IPS-18a (cell line): ENCODE results near the gene SPRYD3.
"Not testable (repeated sequence)": the region's sequence is repeated elsewhere in the genome, so short reads cannot be mapped to it uniquely, and the experiment has no call there.

ENCODE experiments used
- H3K27ac ChIP-seq: one replicate; pipeline ENCODE4 v1.5.1; 2013; ENCODE audit warnings: low read length
- H3K27me3 ChIP-seq: one replicate; pipeline ENCODE4 v1.6.1; 2013; ENCODE audit warnings: mild to moderate bottlenecking, low read length; ENCODE audit not compliant: control insufficient read depth, insufficient read depth
- H3K36me3 ChIP-seq: one replicate; pipeline ENCODE4 v1.6.1; 2013; ENCODE audit warnings: low read depth, low read length; ENCODE audit not compliant: control insufficient read depth
- H3K4me1 ChIP-seq: one replicate; pipeline ENCODE4 v1.6.1; 2013; ENCODE audit warnings: low read depth, low read length; ENCODE audit not compliant: control insufficient read depth
- H3K4me3 ChIP-seq: one replicate; pipeline ENCODE4 v1.5.1; 2013; ENCODE audit warnings: low read length
- H3K9ac ChIP-seq: one replicate; pipeline ENCODE4 v1.6.1; 2013; ENCODE audit warnings: mild to moderate bottlenecking, low read length, moderate library complexity
- H3K9me3 ChIP-seq: one replicate; pipeline ENCODE4 v1.6.1; 2013; ENCODE audit warnings: low read depth, low read length; ENCODE audit not compliant: control insufficient read depth

Gene SPRYD3

DNA sequence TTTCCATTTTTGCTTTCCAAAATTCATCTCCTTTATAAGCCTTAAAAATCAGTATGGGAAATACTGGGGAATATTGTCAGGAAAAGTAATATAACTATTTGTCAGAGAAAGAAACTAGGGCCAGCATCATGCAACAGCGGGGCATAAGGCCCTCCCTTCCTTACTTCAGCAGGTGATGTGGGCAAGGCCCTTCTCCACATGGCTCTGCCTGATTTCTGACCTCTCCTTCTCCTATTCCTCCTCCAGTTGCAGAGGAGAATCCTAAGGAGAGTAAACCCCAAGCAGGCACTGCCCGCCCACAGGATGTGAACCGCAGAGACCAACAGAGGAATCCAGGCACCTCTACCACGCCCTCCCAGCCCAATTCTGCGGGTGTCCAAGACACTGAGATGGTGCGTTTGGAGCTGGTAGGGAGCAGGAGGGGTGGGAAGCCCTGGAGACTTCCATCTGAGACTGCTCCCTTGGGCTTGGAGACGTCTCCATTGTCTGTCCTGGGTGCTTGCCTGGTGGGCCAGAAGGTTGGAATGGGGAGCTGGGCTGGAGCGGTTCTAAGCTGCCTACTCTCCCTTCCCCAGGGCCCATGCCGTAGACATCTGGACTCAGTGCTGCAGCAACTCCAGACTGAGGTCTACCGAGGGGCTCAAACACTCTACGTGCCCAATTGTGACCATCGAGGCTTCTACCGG lies 21.4 kb upstream of the SPRYD3 start:
- Histone ChIP-seq H3K4me1 (peaks cover 22% of the 10 kb centered on the region), H3K9me3 (no peaks in the 10 kb centered on the region), H3K27me3 (peaks cover 36% of the 10 kb centered on the region), H3K27ac (no peak overlapping the region), H3K9ac (no peak overlapping the region), H3K4me3 (no peak overlapping the region), H3K36me3 (no peaks in the 10 kb centered on the region)

DNA sequence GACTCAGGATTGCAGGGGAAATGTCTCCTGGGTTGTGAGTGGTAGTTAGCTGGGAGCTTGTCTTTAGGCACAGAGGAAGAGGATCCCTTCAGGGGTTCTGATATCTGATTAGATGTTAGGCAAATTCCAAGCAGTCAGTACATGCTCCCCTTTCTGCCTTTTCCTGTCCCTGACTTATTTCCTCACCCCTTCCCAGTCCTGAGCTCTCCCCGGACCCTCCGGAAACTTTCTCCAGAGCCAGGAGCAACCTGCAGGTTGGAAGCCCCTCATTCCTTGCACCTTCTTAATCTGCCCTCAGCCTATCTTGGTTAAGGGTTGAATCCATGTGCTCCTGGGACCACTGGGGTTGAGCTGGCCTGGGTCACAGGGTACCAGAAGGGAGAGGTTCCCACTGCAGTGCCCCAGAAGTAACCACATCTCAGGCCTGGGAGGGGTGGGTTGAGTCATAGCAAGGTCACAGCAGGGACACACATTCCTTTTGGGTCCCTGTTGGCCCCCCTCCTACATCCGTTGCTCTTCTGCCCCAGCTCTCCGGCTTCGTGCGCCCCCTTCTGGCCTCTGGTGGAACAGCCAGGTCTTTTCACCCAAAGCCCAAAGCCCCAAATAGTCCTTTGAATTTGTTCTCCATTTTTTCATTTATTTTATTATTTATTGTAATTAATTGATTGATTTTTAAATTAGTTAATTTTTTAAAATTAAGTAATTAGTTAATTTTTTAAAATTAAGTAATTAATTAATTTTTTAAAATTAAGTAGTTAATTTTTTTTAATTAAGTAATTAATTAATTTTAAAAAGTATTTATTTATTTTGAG lies 20.1 kb upstream of the SPRYD3 start:
- Histone ChIP-seq H3K9ac (no peak overlapping the region), H3K9me3 (no peaks in the 10 kb centered on the region), H3K4me3 (peak overlapping the region; percentile 85), H3K36me3 (no peaks in the 10 kb centered on the region), H3K27ac (no peak overlapping the region), H3K27me3 (peaks cover 36% of the 10 kb centered on the region), H3K4me1 (peaks cover 22% of the 10 kb centered on the region)

DNA sequence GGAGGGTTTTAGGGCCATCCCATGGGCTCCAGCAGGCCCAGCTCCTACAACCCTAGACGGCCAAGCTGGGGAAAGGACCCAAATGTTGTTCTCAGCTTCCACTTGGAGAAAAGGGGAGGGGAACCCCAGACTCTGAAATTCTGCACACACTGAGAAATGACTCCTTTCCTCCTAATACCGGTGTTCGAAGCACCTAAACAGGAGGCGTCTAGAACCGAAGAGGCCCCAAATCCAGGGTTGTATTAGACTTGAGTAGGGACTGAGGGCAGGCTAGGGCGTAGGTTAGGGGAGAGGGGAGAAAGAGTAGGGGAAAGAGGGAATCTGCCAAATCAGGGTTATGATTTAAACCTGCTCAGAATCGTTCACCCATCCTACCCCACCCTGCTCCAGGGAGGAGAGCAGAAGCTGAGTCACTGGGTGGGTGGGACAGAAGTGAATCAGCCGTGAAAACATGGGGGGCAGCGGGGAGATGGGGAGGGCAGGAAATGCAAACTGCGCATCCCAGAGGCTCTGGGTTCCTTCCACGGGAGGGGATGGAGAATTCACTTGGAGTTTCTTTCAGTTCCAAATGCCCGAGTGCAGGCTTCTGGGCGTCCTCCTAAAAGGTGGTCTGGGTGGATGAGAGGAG lies 19.3 kb upstream of the SPRYD3 start:
- H3K27me3 ChIP-seq = peaks cover 36% of the 10 kb centered on the region
- no peaks in the 10 kb centered on the region for H3K9me3 ChIP-seq
- no peak overlapping the region for H3K27ac ChIP-seq
- peak overlapping the region; percentile 85 for H3K4me3 ChIP-seq
- no peak overlapping the region for H3K9ac ChIP-seq
- H3K36me3 ChIP-seq = no peaks in the 10 kb centered on the region
- peaks cover 22% of the 10 kb centered on the region for H3K4me1 ChIP-seq

DNA sequence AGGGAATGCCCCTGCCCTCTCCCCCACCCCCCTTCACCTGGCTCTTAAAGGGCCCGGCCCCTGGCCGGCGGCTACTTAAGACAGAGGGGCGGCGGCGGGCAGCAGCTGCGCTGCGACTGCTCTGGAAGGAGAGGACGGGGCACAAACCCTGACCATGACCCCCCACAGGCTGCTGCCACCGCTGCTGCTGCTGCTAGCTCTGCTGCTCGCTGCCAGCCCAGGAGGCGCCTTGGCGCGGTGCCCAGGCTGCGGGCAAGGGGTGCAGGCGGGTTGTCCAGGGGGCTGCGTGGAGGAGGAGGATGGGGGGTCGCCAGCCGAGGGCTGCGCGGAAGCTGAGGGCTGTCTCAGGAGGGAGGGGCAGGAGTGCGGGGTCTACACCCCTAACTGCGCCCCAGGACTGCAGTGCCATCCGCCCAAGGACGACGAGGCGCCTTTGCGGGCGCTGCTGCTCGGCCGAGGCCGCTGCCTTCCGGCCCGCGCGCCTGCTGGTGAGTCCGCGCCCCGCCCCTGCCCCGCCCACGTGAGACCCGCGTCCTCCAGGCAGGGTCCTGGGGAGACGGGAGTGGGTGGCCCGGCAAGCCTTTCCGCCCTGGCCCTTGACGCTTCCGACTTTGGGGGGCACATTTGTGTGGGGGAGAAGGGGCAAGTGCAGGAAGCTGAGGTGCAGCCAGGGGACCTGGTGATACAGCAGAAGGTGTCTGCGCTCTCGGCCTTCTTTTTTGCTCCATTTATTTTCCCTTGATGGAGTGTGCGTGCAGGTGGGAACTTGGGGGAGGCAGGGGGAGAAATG lies 18.6 kb upstream of the SPRYD3 start, which contains the start of gene IGFBP6:
TSS of gene IGFBP6 (plus strand) at position 104 of the 790 bp plus-strand sequence. CDS start at position 155, 51 bp downstream.
- H3K27me3 ChIP-seq = peaks cover 36% of the 10 kb centered on the region
- no peak within 1 kb of the TSS for H3K27ac ChIP-seq
- peak within 1 kb of the TSS; percentile 85 for H3K4me3 ChIP-seq
- no peaks in the 10 kb centered on the region for H3K36me3 ChIP-seq
- H3K4me1 ChIP-seq = peaks cover 22% of the 10 kb centered on the region
- H3K9me3 ChIP-seq = no peaks in the 10 kb centered on the region
- H3K9ac ChIP-seq = peak within 1 kb of the TSS; percentile 20

- Histone ChIP-seq H3K4me1 (peaks cover 22% of the 10 kb centered on the region), H3K27ac (no peak overlapping the region), H3K9ac (peak overlapping the region; percentile 20)
Observed at GRCh38 chr12:53097207-53097563, 18.0 kb upstream of the SPRYD3 start.

GRCh38 chr12:53096759-53097158 lies 17.6 kb upstream of the SPRYD3 start:
- Histone ChIP-seq H3K9ac (peak overlapping the region; percentile 20), H3K36me3 (no peaks in the 10 kb centered on the region), H3K27me3 (peaks cover 36% of the 10 kb centered on the region), H3K4me3 (peak overlapping the region; percentile 85), H3K9me3 (no peaks in the 10 kb centered on the region), H3K27ac (no peak overlapping the region), H3K4me1 (peaks cover 22% of the 10 kb centered on the region)

More at GRCh38 chr12:53097207-53097563, 18.0 kb upstream of the SPRYD3 start:
- peaks cover 36% of the 10 kb centered on the region for H3K27me3 ChIP-seq
- peak overlapping the region; percentile 85 for H3K4me3 ChIP-seq
- no peaks in the 10 kb centered on the region for H3K9me3 ChIP-seq
- H3K36me3 ChIP-seq = no peaks in the 10 kb centered on the region

GRCh38 chr12:53096089-53096741 lies 17.0 kb upstream of the SPRYD3 start:
- Histone ChIP-seq H3K36me3 (no peaks in the 10 kb centered on the region), H3K9me3 (no peaks in the 10 kb centered on the region), H3K27ac (no peak overlapping the region), H3K4me3 (peak overlapping the region; percentile 85), H3K4me1 (peaks cover 22% of the 10 kb centered on the region), H3K27me3 (peaks cover 36% of the 10 kb centered on the region), H3K9ac (no peak overlapping the region)

GRCh38 chr12:53095596-53095895 lies 16.4 kb upstream of the SPRYD3 start:
- Histone ChIP-seq H3K4me1 (peaks cover 22% of the 10 kb centered on the region), H3K27me3 (peaks cover 36% of the 10 kb centered on the region)
- H3K36me3 ChIP-seq, H3K9me3 ChIP-seq, H3K27ac ChIP-seq, H3K9ac ChIP-seq, H3K4me3 ChIP-seq: not testable (repeated sequence)

DNA sequence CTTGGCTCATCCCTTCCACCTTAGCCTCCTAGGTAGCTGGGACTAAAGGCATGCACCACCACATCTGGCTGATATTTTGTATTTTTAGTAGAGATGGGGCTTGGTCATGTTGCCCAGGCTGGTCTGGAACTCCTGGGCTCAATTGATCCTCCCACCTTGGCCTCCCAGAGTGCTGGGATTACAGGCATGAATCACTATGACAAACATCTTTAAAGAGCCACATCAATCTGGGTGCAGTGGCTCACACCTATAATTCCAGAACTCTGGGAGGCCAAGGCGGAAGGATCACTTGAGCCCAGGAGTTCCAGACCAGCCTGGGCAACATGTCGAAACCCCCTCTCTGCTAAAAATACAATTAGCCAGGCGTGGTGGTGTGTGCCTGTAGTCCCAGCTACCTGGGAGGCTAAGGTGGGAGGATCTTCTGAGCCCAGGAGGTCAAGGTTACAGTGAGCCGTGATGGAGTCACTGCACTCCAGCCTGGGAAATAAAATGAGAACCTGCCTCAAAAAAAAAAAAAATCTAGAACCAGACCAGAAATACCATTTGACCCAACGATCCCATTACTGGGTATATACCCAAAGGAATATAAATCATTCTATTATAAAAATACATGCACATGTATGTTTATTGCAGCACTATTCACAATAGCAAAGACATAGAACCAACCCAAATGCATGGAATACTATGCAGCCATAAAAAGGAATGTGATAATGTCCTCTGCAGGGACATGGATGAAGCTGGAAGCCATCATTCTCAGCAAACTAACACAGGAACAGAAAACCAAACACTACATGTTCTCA lies 15.8 kb upstream of the SPRYD3 start:
- peaks cover 36% of the 10 kb centered on the region for H3K27me3 ChIP-seq
- H3K4me3 ChIP-seq, H3K27ac ChIP-seq, H3K36me3 ChIP-seq, H3K9ac ChIP-seq, H3K9me3 ChIP-seq: not testable (repeated sequence)
- peaks cover 22% of the 10 kb centered on the region for H3K4me1 ChIP-seq

DNA sequence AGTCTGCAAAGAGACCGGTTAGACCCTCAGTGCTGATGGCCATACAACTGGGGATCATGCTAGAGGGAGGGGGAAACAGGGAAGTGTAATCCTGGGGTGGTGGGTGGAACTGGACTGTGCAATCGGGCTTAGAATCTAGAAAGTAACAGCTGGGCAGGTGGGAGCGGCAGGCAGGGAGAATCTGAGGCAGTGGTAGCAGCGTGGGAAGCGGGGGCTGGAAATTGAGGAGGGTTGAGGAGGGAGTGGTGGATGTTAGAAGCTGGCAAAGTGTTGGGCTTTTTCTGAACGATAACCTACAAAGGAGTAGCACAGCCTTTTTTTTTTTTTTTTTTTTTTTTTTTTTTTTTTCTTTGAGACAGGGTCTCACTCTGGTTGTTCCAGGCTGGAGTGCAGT lies 15.2 kb upstream of the SPRYD3 start:
- H3K4me3 ChIP-seq = no peak overlapping the region
- no peak overlapping the region for H3K9ac ChIP-seq
- H3K36me3 ChIP-seq = no peaks in the 10 kb centered on the region
- peaks cover 22% of the 10 kb centered on the region for H3K4me1 ChIP-seq
- no peak overlapping the region for H3K27ac ChIP-seq
- peaks cover 36% of the 10 kb centered on the region for H3K27me3 ChIP-seq
- no peaks in the 10 kb centered on the region for H3K9me3 ChIP-seq
